Ascending aorta (tissue), 2 donors: Measurements from ENCODE around the gene MTR. TPM values are rescaled to one million over a fixed set of nuclear protein-coding genes. Genes with fewer than 3 reads are reported as not detected.

Experiments used
- DNase-seq, 2 donors: peaks; one replicate each; pipeline ENCODE4 v3.0.0-alpha.2; 2019; ENCODE audit warnings: low spot score in 2 of 2
- H3K27ac ChIP-seq, 2 donors: fragments of 200-600 bp; sonication (generic); one replicate each; pipeline ENCODE4 v1.5.1; 2016 to 2017; ENCODE audit warnings: mild to moderate bottlenecking in 1 of 2
- H3K27me3 ChIP-seq: fragments of 200-600 bp; sonication (generic); one replicate; pipeline ENCODE4 v1.5.1; 2017
- H3K36me3 ChIP-seq, 2 donors: fragments of 200-600 bp; sonication (generic); one replicate each; pipeline ENCODE4 v1.5.1; 2016
- H3K4me1 ChIP-seq, 2 donors: fragments of 200-600 bp; sonication (generic); one replicate each; pipeline ENCODE4 v1.5.1; 2016 to 2017; ENCODE audit warnings: mild to moderate bottlenecking in 1 of 2
- H3K4me3 ChIP-seq, 2 donors: fragments of 200-600 bp; sonication (generic); one replicate each; pipeline ENCODE4 v1.5.1; 2016 to 2017; ENCODE audit warnings: mild to moderate bottlenecking in 1 of 2
- H3K9me3 ChIP-seq, 2 donors: fragments of 200-600 bp; sonication (generic); one replicate each; pipeline ENCODE4 v1.5.1; 2016
- intact Hi-C: fragments of 100-400 bp; cut with DNase I; formaldehyde crosslinking; loops from one replicate; pipeline ENCODE4 v1.15.1; 2023
- total RNA-seq: library from RNA; depleted of rRNA; stranded (reverse); fragments of >200 nt; gene quantifications from one replicate; pipeline ENCODE4 v1.1.0, GENCODE V29; 2016
- TF ChIP-seq, protein P1 (sequence below), 3 experiments: fragments of 200-600 bp in 2 of 3; fragments of 450-650 bp in 1 of 3; sonication (generic) in 2 of 3; IDR thresholded peaks; one replicate each; pipeline ENCODE4 v1.5.1; 2016 to 2019; ENCODE audit warnings: antibody characterized with exemption in 3 of 3, mild to moderate bottlenecking in 1 of 3, moderate library complexity in 1 of 3

The MTR gene
- total RNA-seq, 1 donor from 2014 or later = 36.1 TPM

DNA sequence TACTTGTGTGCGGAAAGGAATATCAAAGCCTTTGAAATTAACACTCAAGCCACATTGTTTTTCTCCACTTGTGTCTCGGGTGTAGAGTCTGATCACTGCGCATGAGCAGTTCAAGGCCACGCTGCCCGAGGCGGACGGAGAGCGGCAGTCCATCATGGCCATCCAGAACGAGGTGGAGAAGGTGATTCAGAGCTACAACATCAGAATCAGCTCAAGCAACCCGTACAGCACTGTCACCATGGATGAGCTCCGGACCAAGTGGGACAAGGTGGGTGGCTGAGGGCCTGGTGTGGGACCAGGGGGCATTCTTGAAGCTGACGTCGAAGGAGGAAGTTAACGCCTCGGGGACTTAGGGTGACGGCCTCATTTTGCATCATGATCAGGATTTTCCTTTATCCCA is 43.7 kb upstream of the MTR start:
- no peaks in the 10 kb centered on the region for H3K9me3 ChIP-seq
- TF ChIP-seq, protein P1, sequence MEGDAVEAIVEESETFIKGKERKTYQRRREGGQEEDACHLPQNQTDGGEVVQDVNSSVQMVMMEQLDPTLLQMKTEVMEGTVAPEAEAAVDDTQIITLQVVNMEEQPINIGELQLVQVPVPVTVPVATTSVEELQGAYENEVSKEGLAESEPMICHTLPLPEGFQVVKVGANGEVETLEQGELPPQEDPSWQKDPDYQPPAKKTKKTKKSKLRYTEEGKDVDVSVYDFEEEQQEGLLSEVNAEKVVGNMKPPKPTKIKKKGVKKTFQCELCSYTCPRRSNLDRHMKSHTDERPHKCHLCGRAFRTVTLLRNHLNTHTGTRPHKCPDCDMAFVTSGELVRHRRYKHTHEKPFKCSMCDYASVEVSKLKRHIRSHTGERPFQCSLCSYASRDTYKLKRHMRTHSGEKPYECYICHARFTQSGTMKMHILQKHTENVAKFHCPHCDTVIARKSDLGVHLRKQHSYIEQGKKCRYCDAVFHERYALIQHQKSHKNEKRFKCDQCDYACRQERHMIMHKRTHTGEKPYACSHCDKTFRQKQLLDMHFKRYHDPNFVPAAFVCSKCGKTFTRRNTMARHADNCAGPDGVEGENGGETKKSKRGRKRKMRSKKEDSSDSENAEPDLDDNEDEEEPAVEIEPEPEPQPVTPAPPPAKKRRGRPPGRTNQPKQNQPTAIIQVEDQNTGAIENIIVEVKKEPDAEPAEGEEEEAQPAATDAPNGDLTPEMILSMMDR (IDR thresholded peaks at IDR 0.05) = no peak
- H3K4me1 ChIP-seq = no peaks in the 10 kb centered on the region
- intact Hi-C loops = no loop called here
- H3K4me3 ChIP-seq = no peak overlapping the region
- H3K27ac ChIP-seq = no peak overlapping the region
- peaks cover 45 to 53% of the 10 kb centered on the region in 2 donors for H3K36me3 ChIP-seq
- no peaks in the 10 kb centered on the region for H3K27me3 ChIP-seq
- no peak for DNase-seq

DNA sequence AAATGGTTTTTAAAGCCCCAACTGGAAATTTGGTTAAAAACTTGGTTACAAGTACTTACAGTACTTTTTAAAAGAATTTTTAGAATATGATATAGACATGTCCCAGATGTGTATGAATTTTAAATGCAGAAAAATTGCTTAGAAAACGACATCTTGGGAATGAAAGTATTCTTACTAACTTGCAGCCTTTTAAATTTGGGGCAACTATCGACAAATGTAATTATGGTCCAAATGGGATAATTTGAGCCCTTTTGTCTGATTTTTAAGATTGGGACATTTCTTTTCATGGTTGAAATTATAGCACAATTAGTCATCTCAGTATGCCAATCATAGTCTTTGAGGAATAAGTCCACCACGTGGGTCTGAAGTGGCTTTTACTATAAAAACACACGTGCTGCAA is 43.2 kb upstream of the MTR start:
- Histone ChIP-seq H3K27ac (no peak overlapping the region), H3K9me3 (no peaks in the 10 kb centered on the region), H3K36me3 (peaks cover 45 to 53% of the 10 kb centered on the region in 2 donors), H3K4me3 (no peak overlapping the region), H3K27me3 (no peaks in the 10 kb centered on the region), H3K4me1 (no peaks in the 10 kb centered on the region)
- TF ChIP-seq, protein P1 (IDR thresholded peaks at IDR 0.05) = no peak
- intact Hi-C loops = no loop called here
- no peak for DNase-seq

DNA sequence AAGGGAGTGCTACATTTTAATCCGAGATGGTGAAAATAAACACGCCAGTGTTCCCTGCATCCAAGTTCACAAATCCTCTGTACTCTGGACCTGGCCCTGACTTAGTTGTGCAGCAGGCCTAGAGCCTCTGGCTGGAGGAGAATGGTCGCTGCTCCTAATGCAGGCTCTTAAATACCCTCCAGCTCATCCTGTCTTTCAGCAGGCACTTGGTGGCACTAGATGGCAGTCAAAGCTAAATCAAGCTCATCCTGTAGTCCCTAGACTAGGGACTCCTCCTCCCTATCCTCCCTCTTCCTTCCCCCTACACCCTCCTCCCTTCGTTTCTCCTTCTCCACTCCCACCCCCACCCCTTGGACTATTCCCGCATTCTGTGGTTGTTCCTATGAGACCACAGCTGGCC is 41.6 kb upstream of the MTR start:
- Histone ChIP-seq H3K27me3 (no peaks in the 10 kb centered on the region), H3K27ac (no peak overlapping the region), H3K4me1 (no peaks in the 10 kb centered on the region), H3K9me3 (no peaks in the 10 kb centered on the region), H3K36me3 (peaks cover 31 to 50% of the 10 kb centered on the region in 2 donors), H3K4me3 (no peak overlapping the region)
- intact Hi-C loops = no loop called here
- DNase-seq = no peak
- TF ChIP-seq, protein P1 (IDR thresholded peaks at IDR 0.05) = no peak

DNA sequence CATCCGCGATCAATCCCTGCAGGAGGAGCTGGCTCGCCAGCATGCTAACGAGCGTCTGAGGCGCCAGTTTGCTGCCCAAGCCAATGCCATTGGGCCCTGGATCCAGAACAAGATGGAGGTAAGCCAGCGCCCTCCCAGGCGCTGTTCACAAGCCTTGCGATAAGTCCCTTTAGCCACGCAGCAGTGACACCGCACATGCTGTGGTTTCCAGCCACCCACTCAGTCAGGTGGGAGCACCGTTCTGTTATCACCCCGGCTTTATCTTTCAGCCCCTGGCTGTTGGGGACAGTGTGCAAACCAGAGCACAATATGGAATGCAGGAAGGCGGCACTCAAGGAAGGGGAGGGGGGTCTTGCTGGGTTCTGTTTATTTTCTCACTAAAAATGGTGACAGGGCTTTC is 41.1 kb upstream of the MTR start:
- DNase-seq = no peak
- intact Hi-C loops = no loop called here
- H3K9me3 ChIP-seq = no peaks in the 10 kb centered on the region
- no peak overlapping the region for H3K27ac ChIP-seq
- H3K4me3 ChIP-seq = no peak overlapping the region
- TF ChIP-seq, protein P1 (IDR thresholded peaks at IDR 0.05) = no peak
- H3K4me1 ChIP-seq = no peaks in the 10 kb centered on the region
- no peaks in the 10 kb centered on the region for H3K27me3 ChIP-seq
- peaks cover 34 to 50% of the 10 kb centered on the region in 2 donors for H3K36me3 ChIP-seq

DNA sequence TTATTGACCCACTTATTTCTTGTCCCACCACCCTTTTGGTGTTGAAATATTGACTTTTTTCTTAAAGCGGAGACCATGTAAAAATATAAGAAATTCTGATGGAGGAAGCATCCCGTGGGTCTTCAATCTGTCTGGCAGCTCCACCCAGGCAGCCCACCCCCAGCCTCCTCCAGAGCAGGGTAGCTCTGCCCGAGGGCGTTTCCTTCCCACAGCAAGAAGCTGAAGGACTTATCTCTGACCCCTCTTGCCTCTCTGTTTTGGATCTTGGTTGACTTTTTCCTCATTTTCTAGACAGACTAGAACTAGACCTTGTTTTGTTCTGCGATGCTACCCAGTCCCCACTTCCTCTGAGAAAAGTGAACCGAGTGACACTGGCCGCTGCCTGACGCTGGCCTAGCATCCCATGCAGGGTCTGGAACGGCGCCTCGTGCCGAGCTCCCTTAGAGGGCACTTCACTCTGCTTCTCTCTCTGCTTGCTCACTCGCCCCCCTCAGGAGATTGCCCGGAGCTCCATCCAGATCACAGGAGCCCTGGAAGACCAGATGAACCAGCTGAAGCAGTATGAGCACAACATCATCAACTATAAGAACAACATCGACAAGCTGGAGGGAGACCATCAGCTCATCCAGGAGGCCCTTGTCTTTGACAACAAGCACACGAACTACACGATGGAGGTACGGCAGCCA is 40.4 kb upstream of the MTR start:
- DNase-seq = no peak
- H3K4me1 ChIP-seq = no peaks in the 10 kb centered on the region
- H3K36me3 ChIP-seq = peaks cover 32 to 44% of the 10 kb centered on the region in 2 donors
- H3K9me3 ChIP-seq = no peaks in the 10 kb centered on the region
- intact Hi-C loops = no loop called here
- H3K27ac ChIP-seq = no peak overlapping the region
- TF ChIP-seq, protein P1 (IDR thresholded peaks at IDR 0.05) = no peak
- H3K27me3 ChIP-seq = no peaks in the 10 kb centered on the region
- no peak overlapping the region for H3K4me3 ChIP-seq

DNA sequence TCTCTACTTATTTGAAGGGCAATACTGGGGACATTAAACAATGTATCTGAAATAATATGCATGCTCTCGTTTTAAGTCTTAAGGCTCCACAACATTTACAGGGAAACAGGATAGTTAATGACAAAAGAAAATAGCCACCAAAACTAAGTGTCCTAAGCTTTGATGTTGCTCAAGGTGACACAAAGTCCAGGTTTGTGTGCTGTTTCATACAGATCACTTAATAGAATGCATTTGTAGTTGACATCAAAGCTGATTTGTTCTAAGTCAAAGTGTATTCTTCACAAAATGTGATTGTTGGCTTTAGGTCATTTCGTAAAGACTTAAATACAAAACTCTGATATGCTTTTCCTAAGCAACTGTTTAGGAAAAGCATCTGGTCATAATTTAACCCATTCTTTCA is 37.5 kb upstream of the MTR start:
- no peak overlapping the region for H3K4me3 ChIP-seq
- no peaks in the 10 kb centered on the region for H3K4me1 ChIP-seq
- no peak overlapping the region for H3K27ac ChIP-seq
- intact Hi-C loops = no loop called here
- no peaks in the 10 kb centered on the region for H3K27me3 ChIP-seq
- TF ChIP-seq, protein P1 (IDR thresholded peaks at IDR 0.05) = no peak
- no peaks in the 10 kb centered on the region for H3K9me3 ChIP-seq
- DNase-seq = no peak
- H3K36me3 ChIP-seq = peaks cover 26 to 46% of the 10 kb centered on the region in 2 donors
